NCI-H82 treated with DMSO at 0.1 percent for 48 hours (cell line): ENCODE results near the gene TASOR2.

Experiments
- DNase-seq: peaks from one replicate; lab custom pipeline; 2025; ENCODE audit not compliant: unreplicated experiment; lab: John Stamatoyannopoulos, UW

TASOR2 gene, protein sequence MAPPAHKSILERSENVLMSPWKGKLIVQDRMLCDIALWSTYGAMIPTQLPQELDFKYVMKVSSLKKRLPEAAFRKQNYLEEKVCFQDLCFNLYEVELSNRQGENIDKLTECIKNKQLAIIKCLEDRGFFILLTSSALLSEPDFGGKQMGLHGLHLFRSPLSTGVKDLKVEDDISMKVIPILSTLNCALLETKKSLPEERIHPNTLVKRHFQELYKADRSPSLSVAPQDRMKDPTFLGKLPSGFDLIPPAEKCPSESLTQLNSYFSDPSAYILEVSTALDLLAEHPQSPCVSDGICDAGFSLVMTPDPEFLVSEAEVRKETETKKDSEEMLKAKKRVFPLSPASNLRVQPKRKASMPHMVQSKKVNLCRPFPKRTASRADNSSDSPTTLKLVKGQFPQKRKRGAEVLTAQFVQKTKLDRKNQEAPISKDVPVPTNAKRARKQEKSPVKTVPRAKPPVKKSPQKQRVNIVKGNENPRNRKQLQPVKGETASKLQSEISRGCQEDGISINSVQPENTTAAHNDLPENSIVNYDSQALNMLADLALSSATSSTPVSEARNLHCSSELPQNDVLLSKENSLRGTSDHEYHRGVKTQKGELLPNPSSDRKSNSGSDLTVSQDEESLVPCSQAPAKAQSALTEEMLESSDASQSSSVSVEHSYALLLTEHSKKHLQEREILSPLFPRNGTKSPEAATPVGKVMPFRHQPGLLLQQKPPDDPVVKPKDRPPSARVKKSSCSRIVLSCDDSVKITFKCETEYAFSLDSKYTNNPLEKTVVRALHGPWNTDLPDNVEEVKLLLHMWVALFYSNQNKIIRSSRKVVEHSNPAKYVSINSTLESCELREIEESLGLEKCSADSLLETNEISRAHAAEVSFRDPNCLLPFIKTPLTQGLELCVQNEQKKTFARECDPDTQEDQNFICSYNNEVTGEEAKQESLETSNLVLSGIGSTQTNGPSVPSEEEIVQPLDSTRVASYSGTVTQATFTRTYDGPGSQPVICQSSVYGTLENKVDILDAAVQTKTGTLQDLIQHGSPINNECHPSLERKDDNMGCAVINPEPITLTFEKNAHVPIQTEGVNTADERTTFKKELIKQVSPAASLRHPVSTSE (N-terminal part only)

DNA sequence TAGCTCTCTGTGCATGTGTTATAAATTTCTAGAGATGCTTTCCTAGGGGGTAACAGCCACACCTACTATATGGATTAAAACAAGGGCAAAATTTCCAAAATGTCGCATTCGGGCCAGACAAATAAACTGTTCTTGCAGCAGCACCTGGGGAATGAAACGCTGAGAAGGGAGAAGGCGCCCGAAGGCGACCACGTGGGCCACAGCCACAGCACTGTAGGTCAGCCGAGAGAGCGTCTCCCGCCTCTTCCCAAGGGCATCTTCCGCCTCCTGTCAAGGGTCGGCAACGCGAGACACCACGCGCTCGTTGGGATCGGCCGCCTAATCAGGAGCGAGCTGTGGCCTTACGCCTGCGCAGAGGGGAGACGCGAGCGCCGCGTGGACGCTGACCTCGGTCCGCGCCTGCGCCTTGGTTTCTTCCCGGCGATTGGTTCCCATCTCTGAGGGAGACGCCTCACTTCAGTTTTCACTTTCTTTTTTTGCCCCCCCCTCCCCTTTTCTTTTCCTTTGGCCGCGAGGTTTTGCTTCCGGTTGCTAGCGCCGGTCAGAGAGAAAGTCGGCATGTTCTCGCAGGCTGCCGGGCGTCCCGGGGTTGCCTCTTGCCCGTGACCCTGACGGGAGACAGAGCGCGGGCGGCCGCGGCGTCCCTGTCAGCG is at the start of gene TASOR2:
TSS of gene TASOR2 (plus strand) at position 521 of the 653 bp plus-strand sequence. CDS start 35,805 bp downstream, outside the sequence.
- peak; percentile 80 for DNase-seq

DNA sequence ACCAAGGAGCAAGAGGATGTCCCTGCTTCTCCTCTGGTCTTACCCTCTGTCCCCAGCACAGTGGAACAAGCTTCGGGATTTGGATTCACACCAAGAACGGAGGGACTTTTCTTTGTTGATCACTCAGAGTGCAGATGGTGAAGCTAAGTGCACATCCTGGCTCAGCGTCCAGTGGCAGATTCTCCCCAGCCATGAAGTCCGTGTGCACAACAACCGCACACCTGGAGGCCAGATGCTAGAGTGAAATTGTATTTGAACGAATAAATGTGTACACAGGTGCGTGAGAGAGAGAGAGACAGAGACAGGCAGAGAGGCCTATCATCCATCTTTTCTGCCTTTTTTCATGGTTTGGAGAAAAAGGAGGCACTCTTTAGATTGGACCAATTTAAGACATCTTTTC is 49.7 kb upstream of the TASOR2 start:
- DNase-seq, result no peak

DNA sequence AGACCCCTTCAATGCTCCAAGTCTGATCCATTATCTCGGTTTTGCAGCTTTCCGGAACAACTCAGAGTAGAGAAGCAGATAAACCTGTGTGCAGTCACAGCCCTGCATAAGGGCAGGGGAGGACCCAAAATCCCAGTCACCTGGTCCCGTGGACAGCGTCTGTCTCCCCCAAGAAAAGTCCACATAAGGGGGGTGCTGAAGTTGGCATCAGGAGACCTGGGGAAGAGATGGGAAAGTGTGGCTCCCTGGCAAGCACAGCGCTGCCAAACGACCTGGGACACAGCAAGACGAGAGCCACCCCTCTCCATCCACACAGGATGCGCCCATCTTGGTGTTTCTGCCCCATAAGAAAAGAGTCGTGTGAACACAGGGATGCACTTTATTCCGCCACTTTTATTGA is 46.1 kb upstream of the TASOR2 start:
- DNase-seq, result no peak

DNA sequence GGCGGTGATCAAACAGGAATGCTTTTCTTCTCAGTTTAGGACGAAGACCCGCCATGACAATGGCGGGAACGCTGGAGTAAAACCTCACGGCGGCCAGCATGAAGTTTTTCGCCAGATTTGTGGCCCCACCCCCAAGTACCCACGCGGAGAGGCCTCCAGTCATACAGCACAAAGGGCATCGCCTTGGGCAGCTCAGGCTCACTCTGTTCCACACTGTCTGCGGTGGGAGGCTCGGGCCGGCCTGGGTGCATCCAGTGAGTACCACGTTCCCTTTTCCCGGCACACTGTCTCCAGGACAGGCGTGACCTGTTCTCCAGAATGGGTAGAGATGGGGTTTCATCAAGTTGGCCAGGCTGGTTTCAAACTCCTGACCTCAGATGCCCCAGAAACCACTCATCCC is 45.6 kb upstream of the TASOR2 start:
- no peak for DNase-seq

DNA sequence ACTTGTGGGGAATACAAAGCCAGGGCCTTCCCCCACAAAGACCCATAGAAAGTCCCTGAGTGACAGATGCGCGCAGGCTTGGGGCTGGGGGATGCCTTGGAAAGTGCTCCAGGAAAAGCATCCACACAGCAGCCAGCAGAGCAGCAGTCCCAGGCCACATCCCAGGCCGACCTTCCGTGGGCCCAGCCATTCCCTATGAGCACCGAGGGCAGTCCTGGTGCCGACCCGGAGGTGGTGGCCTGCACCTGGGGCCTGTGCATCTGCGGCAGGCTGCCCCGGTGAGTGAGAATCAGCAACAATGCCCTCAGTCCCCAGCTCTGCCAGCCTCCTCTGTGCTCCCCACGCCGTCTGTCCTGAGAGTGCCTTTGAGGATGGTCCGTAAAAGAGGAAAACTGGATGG is 44.6 kb upstream of the TASOR2 start:
- no peak for DNase-seq

DNA sequence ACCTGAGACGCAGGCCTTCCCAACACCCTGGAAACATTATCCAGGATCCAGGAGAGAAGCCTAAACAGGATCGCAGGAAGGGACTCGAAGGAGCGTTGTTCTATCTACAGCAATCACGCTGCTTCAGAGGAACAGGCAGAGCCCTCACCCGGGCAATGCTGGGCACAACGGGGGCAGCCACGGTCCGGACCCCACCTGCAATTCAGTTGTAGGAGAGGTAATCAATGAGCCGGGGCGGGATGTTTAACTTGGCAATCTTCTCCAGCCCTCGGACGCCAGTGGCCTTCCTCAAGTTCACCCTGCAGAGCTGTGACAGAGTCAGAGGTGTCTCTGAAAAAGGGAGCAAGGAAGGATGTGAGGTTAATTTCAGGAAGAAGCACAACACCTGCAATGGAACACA is 44.1 kb upstream of the TASOR2 start:
- DNase-seq, result no peak

DNA sequence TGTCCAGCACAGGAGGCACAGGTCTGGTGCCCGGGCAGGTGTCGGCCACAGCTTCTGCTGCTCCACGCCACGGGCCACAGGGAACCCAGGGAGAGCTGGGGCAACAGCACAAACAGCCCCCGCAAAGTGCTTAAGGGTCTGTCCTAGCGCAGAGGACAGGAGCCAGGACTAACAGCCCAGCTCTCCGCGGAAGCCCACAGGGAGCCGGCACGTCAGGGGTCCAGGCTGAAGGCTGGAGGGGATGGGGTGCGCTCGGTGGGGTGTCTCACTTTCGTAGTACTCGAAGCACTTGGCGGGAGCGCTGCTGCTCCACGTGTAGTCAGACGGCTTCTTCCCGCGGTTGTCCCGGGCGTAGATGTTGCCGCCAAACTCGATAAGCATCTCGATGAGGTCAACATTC is 43.1 kb upstream of the TASOR2 start:
- no peak for DNase-seq

DNA sequence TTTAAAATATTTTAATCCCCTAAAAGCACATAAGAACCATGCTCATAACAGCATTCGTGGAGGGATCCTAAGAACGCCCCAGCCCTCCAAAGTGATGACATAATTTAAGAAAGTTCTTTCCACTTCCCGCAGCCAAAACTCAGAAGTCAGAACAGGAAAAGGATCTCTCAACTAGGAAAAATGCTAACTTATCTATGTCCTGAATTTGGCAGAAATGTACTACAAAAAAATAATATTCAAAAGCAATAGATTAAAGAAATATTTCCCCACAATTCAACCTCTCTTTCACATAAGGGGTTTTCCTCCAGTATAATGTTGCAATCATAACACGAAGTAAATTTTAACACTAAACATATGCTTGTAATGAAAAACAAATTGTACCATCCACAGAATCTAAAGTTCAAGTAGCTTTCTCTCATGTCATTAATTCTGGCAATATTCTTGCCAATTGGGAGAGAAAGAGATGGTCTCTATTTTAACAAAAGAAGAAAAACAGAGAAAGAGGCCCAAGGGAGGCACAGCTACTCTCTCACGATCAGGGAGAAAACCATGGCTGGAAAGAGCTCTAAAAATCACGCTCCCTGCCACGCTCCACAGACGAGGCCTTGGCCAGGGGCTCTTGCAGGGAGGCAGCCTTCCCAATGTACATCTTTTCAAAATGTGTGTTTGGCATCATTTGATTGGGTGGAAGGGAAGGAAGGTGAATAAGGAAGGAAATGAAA is 41.1 kb upstream of the TASOR2 start:
- no peak for DNase-seq

DNA sequence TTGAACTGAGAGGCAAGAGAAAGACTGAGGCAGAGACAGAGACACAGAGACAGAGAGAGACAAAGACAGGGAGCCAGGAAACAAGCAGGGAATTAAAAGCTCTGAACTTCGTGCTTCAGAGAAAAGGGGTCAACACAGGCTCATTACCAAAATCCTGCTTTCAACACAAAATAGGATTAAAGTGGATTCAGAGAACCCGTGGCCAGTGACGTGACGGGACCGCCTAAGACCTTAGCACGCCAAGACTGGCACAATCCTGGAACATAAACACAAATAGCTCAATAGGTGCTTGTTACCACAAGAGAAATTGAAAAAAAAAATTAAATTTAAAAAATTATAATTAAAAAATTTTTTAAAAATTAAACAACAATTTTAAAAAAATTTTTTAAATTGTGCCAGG is 39.7 kb upstream of the TASOR2 start:
- peak; percentile 70 for DNase-seq

DNA sequence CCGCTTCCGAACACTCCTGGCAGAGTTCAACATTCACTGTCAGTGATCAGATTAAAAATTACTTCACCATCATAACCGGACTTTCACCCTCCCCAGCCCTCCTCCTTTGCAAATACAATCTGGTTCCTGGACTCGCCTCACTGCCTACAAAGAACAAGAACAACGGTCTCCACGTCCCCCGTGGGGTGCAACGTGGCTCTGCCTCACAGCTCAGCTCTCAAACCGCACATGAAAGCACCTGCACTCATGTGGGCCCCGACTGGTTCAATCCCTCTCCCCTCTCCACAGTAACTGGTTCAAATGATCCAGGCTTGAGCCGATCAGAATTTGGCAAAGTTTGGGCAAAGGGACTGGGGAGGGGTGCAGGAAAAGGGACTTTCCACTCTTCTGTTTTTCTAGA is 39.3 kb upstream of the TASOR2 start:
- no peak for DNase-seq

DNA sequence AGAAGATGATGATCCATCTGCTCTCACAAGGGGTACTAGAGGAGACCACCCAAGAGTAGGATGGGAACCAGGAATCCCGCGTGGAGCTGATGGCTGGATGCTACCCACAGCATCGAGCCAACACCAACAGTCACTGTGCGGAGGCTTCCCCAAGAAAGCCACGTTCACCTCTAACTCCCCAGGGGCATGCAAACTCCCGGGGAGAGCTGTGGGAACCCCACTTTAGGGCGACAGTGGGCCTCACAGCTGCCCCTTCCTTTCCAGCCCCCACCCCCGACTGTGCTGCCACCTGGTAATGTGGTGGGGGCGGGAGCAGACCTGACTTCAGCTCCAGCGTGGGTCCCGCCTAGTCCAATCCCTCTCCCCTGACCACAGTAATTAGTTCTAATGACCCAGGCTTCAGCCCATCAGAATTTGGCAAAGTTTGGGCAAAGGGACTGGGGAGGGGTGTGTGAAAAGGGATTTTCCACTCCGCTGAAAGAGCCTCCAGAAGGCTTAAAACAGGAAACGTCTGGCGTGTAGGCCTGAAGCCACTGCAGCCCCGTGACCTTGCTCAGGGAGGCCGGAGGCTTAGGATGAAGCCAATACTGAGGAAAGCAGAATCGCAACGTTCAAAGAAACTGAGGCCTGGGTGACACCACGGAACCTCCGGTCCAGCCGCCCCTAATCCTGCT is 38.6 kb upstream of the TASOR2 start:
- DNase-seq, result no peak

DNA sequence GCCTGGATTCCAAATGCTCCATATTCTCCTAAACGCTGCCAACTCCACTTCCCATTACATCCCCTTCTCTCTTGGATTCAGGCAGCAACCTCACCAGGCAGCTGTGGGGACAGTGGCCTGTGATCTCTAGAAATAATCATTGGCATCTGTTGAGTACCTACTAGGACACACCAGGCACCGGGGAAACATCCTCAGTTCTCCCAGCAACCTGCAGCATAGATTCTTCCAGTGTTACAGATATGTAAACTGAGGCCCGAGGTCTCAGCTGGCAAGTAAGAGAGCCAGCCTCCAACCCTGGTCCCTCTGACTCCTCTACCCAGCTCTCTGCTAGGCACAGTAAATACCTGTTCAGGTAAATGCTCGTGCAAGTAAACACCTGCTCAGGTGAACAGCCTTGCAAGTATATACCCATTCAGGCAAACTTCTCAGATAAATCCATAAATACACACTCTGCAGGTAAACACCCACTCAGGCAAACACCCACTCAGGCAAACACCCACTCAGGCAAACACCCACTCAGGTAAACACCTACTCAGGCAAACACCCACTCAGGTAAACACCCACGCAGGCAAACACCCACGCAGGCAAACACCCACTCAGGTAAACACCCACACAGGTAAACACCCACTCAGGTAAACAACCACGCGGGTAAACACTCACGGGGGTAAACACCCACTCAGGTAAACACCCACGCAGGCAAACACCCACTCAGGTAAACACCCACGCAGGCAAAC is 37.0 kb upstream of the TASOR2 start:
- DNase-seq, result no peak

DNA sequence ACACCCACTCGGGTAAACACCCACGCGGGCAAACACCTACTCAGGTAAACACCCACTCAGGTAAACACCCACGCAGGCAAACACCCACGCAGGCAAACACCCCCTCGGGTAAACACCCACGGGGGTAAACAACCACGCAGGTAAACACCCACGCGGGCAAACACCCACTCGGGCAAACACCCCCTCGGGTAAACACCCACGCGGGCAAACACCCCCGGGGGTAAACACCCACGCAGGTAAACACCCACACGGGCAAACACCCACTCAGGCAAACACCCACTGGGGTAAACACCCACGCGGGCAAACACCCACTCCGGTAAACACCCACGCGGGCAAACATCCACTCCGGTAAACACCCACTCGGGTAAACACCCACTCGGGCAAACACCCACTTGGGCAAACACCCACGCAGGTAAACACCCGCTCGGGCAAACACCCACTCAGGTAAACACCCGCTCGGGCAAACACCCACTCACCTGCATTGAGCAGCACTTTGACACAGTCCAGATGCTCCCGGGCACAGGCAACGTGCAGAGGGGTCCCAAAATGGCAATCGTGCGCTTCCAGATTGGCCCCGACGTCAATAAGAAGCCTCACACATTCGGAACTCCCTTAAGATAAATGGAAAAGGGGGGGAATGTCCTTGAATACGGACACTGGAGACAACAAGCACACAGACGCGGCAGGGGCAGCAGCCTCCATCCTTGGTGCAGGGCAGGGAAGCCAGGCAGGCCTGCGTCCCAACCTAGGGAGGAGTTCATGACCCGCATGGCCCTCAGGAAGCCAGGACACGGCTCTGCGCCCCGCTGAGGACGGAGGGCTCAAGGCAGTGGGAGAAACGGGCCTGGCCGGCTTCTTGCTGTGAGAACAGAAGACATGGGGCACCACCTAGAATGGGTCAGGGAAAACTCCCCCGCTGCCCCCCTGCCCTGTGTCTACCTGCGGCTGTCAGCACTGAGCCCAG is 35.9 kb upstream of the TASOR2 start:
- no peak for DNase-seq

DNA sequence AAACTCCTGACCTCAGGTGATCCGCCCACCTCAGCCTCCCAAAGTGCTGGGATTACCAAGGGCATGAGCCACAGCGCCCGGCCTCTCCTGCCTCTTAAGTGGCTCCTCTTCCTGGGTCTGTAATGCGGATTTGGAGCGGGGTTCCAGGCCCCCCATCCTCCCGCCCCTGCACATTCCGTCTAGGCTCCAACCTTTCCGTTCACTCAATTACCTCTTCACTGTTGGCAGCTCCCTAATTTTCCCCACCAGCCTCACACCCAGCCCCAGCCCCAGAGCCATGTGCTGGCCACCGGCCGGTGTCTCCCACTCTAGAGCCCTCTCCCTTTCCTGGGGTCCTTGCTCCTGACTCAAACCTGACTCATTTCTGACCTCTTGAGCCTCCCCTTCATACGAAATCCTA is 34.9 kb upstream of the TASOR2 start:
- no peak for DNase-seq

DNA sequence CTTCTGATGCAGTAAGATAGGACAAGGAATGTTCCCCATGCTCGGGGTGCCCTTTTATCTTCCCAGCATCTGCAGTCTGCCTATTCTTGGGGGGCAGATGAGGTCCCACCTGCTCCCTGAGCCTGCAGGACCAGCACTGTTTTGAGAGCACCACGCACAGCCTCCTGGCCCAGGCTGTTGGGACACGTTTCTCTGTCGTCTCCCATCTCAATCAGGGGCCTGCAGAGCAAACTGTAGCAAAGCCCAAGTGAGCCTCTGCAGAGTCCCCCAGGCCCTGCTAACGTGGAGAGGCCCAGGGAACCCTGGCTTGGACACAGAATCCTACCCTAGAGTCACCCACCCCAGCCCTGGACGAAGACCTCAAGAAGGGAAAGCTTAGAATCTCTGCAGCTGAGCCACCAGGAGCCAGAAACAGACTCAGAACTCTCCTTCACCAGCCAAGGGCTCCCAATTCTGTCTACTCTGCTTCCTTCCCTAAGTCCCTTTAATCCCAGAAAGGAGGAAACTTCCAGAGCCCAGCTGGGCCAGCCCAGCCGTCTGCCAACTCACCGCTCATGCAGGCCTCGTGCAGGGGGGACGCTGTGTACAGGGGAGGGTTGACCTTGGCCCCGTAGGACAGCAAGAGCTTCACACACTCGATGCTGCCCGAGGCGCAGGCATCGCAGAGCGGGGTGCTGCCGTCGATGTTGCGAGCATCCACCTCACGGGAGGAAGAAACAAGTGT is 33.8 kb upstream of the TASOR2 start:
- no peak for DNase-seq

DNA sequence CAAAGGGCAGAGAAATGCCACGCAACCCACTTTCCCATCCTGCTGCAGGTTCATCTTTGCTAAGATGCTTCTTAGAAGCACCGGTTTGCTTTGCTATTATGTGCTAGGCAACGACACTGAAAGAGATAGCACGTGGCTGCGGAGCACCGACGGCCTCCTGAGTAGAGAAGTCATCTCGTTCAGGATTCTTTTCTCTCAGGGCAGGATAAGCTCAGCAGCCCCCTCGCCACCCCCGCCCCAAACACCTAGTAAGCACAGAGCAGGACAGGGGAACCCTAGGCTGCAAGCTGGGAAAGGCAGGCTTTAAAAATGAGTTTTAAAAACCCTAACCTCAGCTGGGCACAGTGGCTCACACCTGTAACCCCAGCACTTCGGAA is 33.3 kb upstream of the TASOR2 start:
- DNase-seq, result no peak

DNA sequence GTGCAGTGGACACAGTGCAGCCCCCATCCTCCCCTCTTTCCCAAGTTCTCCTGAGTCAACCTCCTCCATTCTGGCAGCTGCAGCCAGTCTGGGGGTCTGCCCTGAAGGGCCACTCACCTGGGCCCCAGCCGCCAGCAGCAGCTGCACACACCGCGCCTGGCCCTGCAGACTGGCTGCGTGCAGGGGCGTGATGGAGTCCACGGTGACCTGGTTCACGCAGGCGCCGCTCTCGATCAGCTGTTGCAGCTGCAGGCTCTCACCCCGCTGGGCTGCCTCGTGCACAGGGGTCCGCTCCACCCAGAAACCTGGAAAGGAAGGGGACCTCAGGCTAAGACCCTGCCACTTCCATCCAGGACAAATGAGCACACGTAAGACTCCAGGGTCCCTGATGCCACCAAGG is 31.9 kb upstream of the TASOR2 start:
- no peak for DNase-seq
